ENCODE measurements around the gene TLL2.

- peak; percentile 25 to 60 (median 38) for TF ChIP-seq CTCF (IDR thresholded peaks at IDR 0.05)
- TF ChIP-seq POLR2A (IDR thresholded peaks at IDR 0.05): no peak
Measured at GRCh38 chr10:96339956-96340904, 173.5 kb downstream of the TLL2 start.

All from adrenal gland (tissue), 5 donors.